HL-60 (cell line): Measurements from ENCODE around the gene TSPAN18.

Experiments used
- DNase-seq, 2 experiments: peaks; one replicate each; pipeline ENCODE4 v3.0.0-alpha.2; 2010 to 2020; ENCODE audit warnings: low read depth in 1 of 2, low spot score in 1 of 2
- H3K27ac ChIP-seq: fragments of 250-450 bp; sonication (Bioruptor Pico); replicated peaks from 2 replicates; pipeline ENCODE4 v1.5.1; 2020; ENCODE audit warnings: mild to moderate bottlenecking, moderate library complexity
- H3K27me3 ChIP-seq: fragments of 250-450 bp; sonication (Bioruptor Pico); 2 replicates; pipeline ENCODE4 v1.5.1; 2021; ENCODE audit warnings: mild to moderate bottlenecking, moderate library complexity; ENCODE audit not compliant: insufficient read depth, poor library complexity, severe bottlenecking
- H3K4me3 ChIP-seq: replicated peaks from 2 replicates; pipeline ENCODE4 v1.5.1; 2011; ENCODE audit warnings: mild to moderate bottlenecking, control low read depth, low read length; ENCODE audit not compliant: insufficient read depth
- GABPA ChIP-seq: IDR thresholded peaks from 2 replicates; pipeline ENCODE4 v1.6.1; 2012; ENCODE audit warnings: low read depth
- POLR2AphosphoS5 ChIP-seq: IDR thresholded peaks from 2 replicates; pipeline ENCODE4 v1.6.1; 2012; ENCODE audit warnings: low read depth
- REST ChIP-seq: IDR thresholded peaks from 2 replicates; pipeline ENCODE4 v1.6.1; 2012; ENCODE audit warnings: low read depth; ENCODE audit not compliant: insufficient replicate concordance
- SPI1 ChIP-seq: IDR thresholded peaks from 2 replicates; pipeline ENCODE4 v1.6.1; 2012; ENCODE audit warnings: low read depth, mild to moderate bottlenecking, borderline replicate concordance
- long read RNA-seq: library from polyadenylated mRNA; unstranded; transcript quantifications from one replicate; pipeline ENCODE4 v2.0.0, GENCODE V29; 2020
- TF ChIP-seq, protein P1 (sequence below): IDR thresholded peaks from one replicate; pipeline ENCODE4 v1.5.1; 2011; ENCODE audit warnings: low read length, control low read depth, inconsistent platforms; ENCODE audit not compliant: insufficient read depth

TSPAN18 gene, protein sequence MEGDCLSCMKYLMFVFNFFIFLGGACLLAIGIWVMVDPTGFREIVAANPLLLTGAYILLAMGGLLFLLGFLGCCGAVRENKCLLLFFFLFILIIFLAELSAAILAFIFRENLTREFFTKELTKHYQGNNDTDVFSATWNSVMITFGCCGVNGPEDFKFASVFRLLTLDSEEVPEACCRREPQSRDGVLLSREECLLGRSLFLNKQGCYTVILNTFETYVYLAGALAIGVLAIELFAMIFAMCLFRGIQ
- long read RNA-seq = 0 reads

- H3K27me3 ChIP-seq = peaks cover 36% of the 10 kb centered on the region
- no peak for DNase-seq
- no peak within 1 kb of the TSS for H3K27ac ChIP-seq
- TF ChIP-seq REST = no peak
- TF ChIP-seq, protein P1, sequence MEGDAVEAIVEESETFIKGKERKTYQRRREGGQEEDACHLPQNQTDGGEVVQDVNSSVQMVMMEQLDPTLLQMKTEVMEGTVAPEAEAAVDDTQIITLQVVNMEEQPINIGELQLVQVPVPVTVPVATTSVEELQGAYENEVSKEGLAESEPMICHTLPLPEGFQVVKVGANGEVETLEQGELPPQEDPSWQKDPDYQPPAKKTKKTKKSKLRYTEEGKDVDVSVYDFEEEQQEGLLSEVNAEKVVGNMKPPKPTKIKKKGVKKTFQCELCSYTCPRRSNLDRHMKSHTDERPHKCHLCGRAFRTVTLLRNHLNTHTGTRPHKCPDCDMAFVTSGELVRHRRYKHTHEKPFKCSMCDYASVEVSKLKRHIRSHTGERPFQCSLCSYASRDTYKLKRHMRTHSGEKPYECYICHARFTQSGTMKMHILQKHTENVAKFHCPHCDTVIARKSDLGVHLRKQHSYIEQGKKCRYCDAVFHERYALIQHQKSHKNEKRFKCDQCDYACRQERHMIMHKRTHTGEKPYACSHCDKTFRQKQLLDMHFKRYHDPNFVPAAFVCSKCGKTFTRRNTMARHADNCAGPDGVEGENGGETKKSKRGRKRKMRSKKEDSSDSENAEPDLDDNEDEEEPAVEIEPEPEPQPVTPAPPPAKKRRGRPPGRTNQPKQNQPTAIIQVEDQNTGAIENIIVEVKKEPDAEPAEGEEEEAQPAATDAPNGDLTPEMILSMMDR = no peak
- TF ChIP-seq POLR2AphosphoS5 = no peak
- TF ChIP-seq GABPA = no peak
- TF ChIP-seq SPI1 = no peak
- H3K4me3 ChIP-seq = peak within 1 kb of the TSS; percentile 25
Observed at GRCh38 chr11:44726283-44727113, at the start of gene TSPAN18. TSS of gene TSPAN18 (plus strand) at chr11:44726962. CDS start at chr11:44906417, 179,455 bp downstream.

DNA sequence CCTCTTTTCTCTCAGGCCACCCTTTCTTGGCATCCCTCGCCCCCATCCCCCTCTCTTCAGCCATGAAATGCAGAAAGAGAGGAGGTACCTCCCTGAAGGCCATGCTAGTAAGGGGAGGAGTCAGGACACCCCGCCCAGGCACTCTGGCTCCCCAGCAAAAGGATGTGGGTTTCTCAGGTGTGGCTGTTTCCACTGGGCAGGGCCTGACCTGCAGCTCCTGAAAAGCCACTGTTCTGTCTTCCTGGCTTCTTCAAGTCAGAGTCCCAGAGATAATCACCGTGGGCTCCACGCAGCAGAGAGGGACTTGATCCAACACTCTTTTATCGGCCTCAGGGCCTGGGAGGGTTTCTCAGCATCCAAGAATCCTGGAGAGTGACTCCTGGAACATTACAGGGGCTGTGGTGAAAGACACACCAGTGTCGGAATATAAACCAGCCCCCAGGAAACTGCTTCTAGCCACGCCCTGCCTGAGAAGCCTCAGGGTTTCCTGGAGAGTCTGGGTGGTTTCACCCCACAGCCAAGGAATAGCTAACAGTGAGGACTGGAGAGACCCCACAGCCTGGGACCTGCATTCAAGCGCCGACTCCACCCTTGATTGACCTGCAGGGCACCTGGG is 45.7 kb upstream of the TSPAN18 start:
- TF ChIP-seq POLR2AphosphoS5 = no peak
- TF ChIP-seq SPI1 = no peak
- TF ChIP-seq, protein P1 = no peak
- no peak for TF ChIP-seq REST
- TF ChIP-seq GABPA = no peak
- no peak for DNase-seq
- H3K4me3 ChIP-seq = no peak overlapping the region
- H3K27ac ChIP-seq = no peak overlapping the region
- peaks cover 3% of the 10 kb centered on the region for H3K27me3 ChIP-seq

DNA sequence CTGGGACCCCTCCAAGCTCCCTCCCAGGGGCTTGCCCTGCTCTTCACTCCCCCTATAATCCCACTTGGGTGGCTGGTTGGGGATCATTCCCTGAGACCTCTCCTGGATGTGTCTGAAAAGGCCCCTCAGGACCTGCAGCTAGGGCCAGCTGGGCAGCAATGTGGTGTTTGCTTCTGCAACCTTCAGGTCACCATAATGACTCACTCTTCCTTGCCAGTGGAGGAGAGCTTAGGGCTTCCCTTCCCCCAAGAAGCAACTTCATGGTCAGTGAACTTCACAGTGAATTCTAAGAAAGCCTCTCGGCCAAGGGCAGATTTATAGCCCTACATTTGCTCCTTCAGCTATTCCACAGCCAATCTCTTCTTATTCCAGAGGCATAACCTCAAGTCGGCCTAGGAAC is 45.1 kb upstream of the TSPAN18 start:
- Histone ChIP-seq H3K27ac (no peak overlapping the region), H3K27me3 (peaks cover 3% of the 10 kb centered on the region), H3K4me3 (no peak overlapping the region)
- TF ChIP-seq, protein P1 = no peak
- TF ChIP-seq GABPA = no peak
- no peak for TF ChIP-seq SPI1
- TF ChIP-seq POLR2AphosphoS5 = no peak
- no peak for TF ChIP-seq REST
- DNase-seq = no peak
